ENCODE data around the gene TM7SF3.

DNA sequence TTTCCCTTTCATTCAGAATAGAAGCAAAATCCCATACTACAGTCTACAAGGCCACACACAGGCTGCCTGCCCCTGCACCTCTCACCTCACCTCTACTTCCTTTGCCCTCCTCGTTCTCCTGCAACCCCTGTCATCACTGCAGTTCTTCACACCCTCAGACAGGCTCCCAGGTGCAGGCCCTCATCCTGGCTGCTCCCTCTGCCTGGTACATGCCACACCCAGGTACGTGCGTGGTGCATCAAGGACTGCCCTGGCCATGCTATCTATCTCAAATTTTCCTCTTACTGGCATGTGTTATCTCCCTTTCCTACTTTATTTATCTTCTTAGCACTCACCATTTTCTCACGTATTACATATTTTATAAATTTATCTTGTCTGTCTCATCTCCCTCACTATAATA is 24.3 kb downstream of the TM7SF3 start:
- TF ChIP-seq, protein P1, sequence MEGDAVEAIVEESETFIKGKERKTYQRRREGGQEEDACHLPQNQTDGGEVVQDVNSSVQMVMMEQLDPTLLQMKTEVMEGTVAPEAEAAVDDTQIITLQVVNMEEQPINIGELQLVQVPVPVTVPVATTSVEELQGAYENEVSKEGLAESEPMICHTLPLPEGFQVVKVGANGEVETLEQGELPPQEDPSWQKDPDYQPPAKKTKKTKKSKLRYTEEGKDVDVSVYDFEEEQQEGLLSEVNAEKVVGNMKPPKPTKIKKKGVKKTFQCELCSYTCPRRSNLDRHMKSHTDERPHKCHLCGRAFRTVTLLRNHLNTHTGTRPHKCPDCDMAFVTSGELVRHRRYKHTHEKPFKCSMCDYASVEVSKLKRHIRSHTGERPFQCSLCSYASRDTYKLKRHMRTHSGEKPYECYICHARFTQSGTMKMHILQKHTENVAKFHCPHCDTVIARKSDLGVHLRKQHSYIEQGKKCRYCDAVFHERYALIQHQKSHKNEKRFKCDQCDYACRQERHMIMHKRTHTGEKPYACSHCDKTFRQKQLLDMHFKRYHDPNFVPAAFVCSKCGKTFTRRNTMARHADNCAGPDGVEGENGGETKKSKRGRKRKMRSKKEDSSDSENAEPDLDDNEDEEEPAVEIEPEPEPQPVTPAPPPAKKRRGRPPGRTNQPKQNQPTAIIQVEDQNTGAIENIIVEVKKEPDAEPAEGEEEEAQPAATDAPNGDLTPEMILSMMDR (IDR thresholded peaks at IDR 0.05): no peak
- no peak for TF ChIP-seq POLR2A (IDR thresholded peaks at IDR 0.05)
